ENCODE data around the gene TBC1D22A.

Gene TBC1D22A

GRCh38 chr22:47197773-47198500 is 435.5 kb downstream of the TBC1D22A start:
- DNase-seq, result no peak

- no peak for DNase-seq
Observed at GRCh38 chr22:47198801-47199251, 436.4 kb downstream of the TBC1D22A start.

GRCh38 chr22:47199261-47199978 is 437.0 kb downstream of the TBC1D22A start:
- DNase-seq, result no peak

- DNase-seq, result no peak
Observed at GRCh38 chr22:47199979-47200272, 437.5 kb downstream of the TBC1D22A start.

GRCh38 chr22:47200273-47201051 is 438.0 kb downstream of the TBC1D22A start:
- DNase-seq, result no peak

- DNase-seq, result no peak
Observed at GRCh38 chr22:47201186-47201995, 438.9 kb downstream of the TBC1D22A start.

- no peak for DNase-seq
Observed at GRCh38 chr22:47201996-47202818, 439.8 kb downstream of the TBC1D22A start.

GRCh38 chr22:47202819-47203553 is 440.5 kb downstream of the TBC1D22A start:
- no peak for DNase-seq

GRCh38 chr22:47203554-47203991 is 441.1 kb downstream of the TBC1D22A start:
- no peak for DNase-seq

GRCh38 chr22:47204002-47204979 is 441.8 kb downstream of the TBC1D22A start:
- no peak for DNase-seq

GRCh38 chr22:47205081-47205491 is 442.6 kb downstream of the TBC1D22A start:
- no peak for DNase-seq

GRCh38 chr22:47205554-47205953 is 443.1 kb downstream of the TBC1D22A start:
- DNase-seq, result no peak

- no peak for DNase-seq
Observed at GRCh38 chr22:47206164-47206563, 443.7 kb downstream of the TBC1D22A start.

- DNase-seq, result no peak
Observed at GRCh38 chr22:47206666-47207218, 444.3 kb downstream of the TBC1D22A start.

- no peak for DNase-seq
Observed at GRCh38 chr22:47207387-47207786, 444.9 kb downstream of the TBC1D22A start.

GRCh38 chr22:47207846-47208554 is 445.6 kb downstream of the TBC1D22A start:
- DNase-seq, result no peak

- DNase-seq, result no peak
Observed at GRCh38 chr22:47208630-47209029, 446.2 kb downstream of the TBC1D22A start.

GRCh38 chr22:47209040-47209514 is 446.6 kb downstream of the TBC1D22A start:
- no peak for DNase-seq
